T follicular helper cell (primary cell): ENCODE data around the gene SPATA2.

Source experiments
- DNase-seq: peaks from one replicate; pipeline ENCODE4 v3.0.0-alpha.2; 2020; ENCODE audit warnings: low read depth

Gene SPATA2

GRCh38 chr20:49858076-49858585 is 57.2 kb downstream of the SPATA2 start:
- no peak for DNase-seq

- DNase-seq = no peak
Measured at GRCh38 chr20:49856904-49857303, 58.4 kb downstream of the SPATA2 start.

- DNase-seq = no peak
Measured at GRCh38 chr20:49854190-49854875, 61.0 kb downstream of the SPATA2 start.

- no peak for DNase-seq
Measured at GRCh38 chr20:49853640-49854039, 61.7 kb downstream of the SPATA2 start.
